Measurements from ENCODE around the gene SRSF2.
"Not testable (repeated sequence)": the region's sequence is repeated elsewhere in the genome, so short reads cannot be mapped to it uniquely, and the experiment has no call there.

The SRSF2 gene

GRCh38 chr17:76737676-76738467, 741 bp upstream of the SRSF2 start, which contains the start of gene MFSD11:
Gene MFSD11, plus strand, starts transcription at chr17:76738119. Its CDS starts 234 bp downstream, at chr17:76738353.
- DNase-seq, result peak; percentile 93

- peak; percentile 74 for DNase-seq
Observed at GRCh38 chr17:76736349-76737081, 616 bp downstream of the SRSF2 start.

- DNase-seq, result peak; percentile 40
Observed at GRCh38 chr17:76735586-76736348, 1.4 kb downstream of the SRSF2 start.

GRCh38 chr17:76735006-76735405, 2.1 kb downstream of the SRSF2 start:
- peak; percentile 69 for DNase-seq

GRCh38 chr17:76734080-76734840, 2.9 kb downstream of the SRSF2 start:
- DNase-seq, result peak; percentile 63

GRCh38 chr17:76733618-76733957, 3.5 kb downstream of the SRSF2 start:
- DNase-seq, result no peak

- DNase-seq, result peak; percentile 26
Observed at GRCh38 chr17:76732734-76733617, 4.2 kb downstream of the SRSF2 start.

- DNase-seq, result not testable (repeated sequence)
Observed at GRCh38 chr17:76731800-76732733, 5.1 kb downstream of the SRSF2 start.

- DNase-seq, result peak; percentile 41
Observed at GRCh38 chr17:76727745-76728456, 9.2 kb downstream of the SRSF2 start.

GRCh38 chr17:76726776-76727718, 10.1 kb downstream of the SRSF2 start, which contains the start of gene METTL23:
Gene METTL23, plus strand, starts transcription at chr17:76726839. Its CDS starts 2,872 bp downstream, at chr17:76729711.
- DNase-seq, result peak; percentile 85

- peak; percentile 97 for DNase-seq
Observed at GRCh38 chr17:76726231-76726775, 10.8 kb downstream of the SRSF2 start, which contains the start of gene JMJD6. Gene JMJD6, minus strand, starts transcription at chr17:76726606. Its CDS starts 131 bp downstream, at chr17:76726475.

- peak; percentile 84 for DNase-seq
Observed at GRCh38 chr17:76725580-76726230, 11.4 kb downstream of the SRSF2 start.

GRCh38 chr17:76723812-76724211, 13.3 kb downstream of the SRSF2 start:
- DNase-seq, result no peak

- not testable (repeated sequence) for DNase-seq
Observed at GRCh38 chr17:76722977-76723376, 14.2 kb downstream of the SRSF2 start.

GRCh38 chr17:76722279-76722678, 14.9 kb downstream of the SRSF2 start:
- DNase-seq, result no peak

- no peak for DNase-seq
Observed at GRCh38 chr17:76721463-76721862, 15.7 kb downstream of the SRSF2 start.

- DNase-seq, result no peak
Observed at GRCh38 chr17:76720941-76721340, 16.2 kb downstream of the SRSF2 start.
